Natural killer cell (primary cell): ENCODE results near the gene LYG1. TPM values are rescaled to one million over a fixed set of nuclear protein-coding genes. Genes with fewer than 3 reads are reported as not detected.
"Not testable (repeated sequence)": the region's sequence is repeated elsewhere in the genome, so short reads cannot be mapped to it uniquely, and the experiment has no call there.

Experiments
- ATAC-seq, 3 donors: fragments of 150-1000 bp in 2 of 3; fragments of 200-7000 bp in 1 of 3; cut with Tn5 transposase; 1 replicate in 1 of 3; 2 replicates in 2 of 3; pipeline ENCODE4 v1.10.0; 2021; ENCODE audit warnings: mild to moderate bottlenecking in 2 of 3, moderate library complexity in 2 of 3
- DNase-seq, 2 donors: peaks; one replicate each; pipeline versions ENCODE4 v3.0.0 to v3.0.0-alpha.2; 2013 to 2021; ENCODE audit warnings: mixed read lengths in 1 of 2
- H3K27ac ChIP-seq: one replicate; pipeline ENCODE4 v1.5.1; 2013; ENCODE audit warnings: mild to moderate bottlenecking, low read length
- H3K27me3 ChIP-seq: one replicate; pipeline ENCODE4 v1.6.1; 2013; ENCODE audit warnings: low read length; ENCODE audit not compliant: control insufficient read depth, insufficient read depth
- H3K36me3 ChIP-seq: one replicate; pipeline ENCODE4 v1.6.1; 2013; ENCODE audit warnings: low read length; ENCODE audit not compliant: control insufficient read depth, insufficient read depth
- H3K4me1 ChIP-seq: one replicate; pipeline ENCODE4 v1.6.1; 2013; ENCODE audit warnings: low read length; ENCODE audit not compliant: control insufficient read depth, insufficient read depth
- H3K4me3 ChIP-seq: one replicate; pipeline ENCODE4 v1.5.1; 2013; ENCODE audit warnings: low read length
- H3K9me3 ChIP-seq: one replicate; pipeline ENCODE4 v1.6.1; 2013; ENCODE audit warnings: low read length; ENCODE audit not compliant: control insufficient read depth, insufficient read depth
- H3K27ac Mint-ChIP-seq, 2 donors: one replicate each; pipeline ENCODE4 v1.8.0; 2022; ENCODE audit warnings: mild to moderate bottlenecking in 2 of 2, mixed read lengths in 2 of 2, moderate library complexity in 1 of 2
- H3K27me3 Mint-ChIP-seq, 2 donors: one replicate each; pipeline ENCODE4 v1.8.0; 2022; ENCODE audit warnings: low read depth in 2 of 2, mixed read lengths in 2 of 2
- H3K36me3 Mint-ChIP-seq: one replicate; pipeline ENCODE4 v1.8.0; 2022; ENCODE audit warnings: mixed read lengths
- H3K4me1 Mint-ChIP-seq, 2 donors: one replicate each; pipeline ENCODE4 v1.8.0; 2022; ENCODE audit warnings: mixed read lengths in 2 of 2
- H3K4me3 Mint-ChIP-seq: one replicate; pipeline ENCODE4 v1.8.0; 2022; ENCODE audit warnings: mild to moderate bottlenecking, moderate library complexity, mixed read lengths
- H3K9me3 Mint-ChIP-seq, 2 donors: one replicate each; pipeline ENCODE4 v1.8.0; 2022; ENCODE audit warnings: mixed read lengths in 2 of 2
- WGBS: methylation state at CpG from one replicate; pipeline ENCODE4 v1.1.7; 2013; ENCODE audit warnings: missing lambda C conversion rate; ENCODE audit not compliant: insufficient coverage; 5-methylcytosine and 5-hydroxymethylcytosine counted together
- intact Hi-C: fragments of 100-400 bp; cut with micrococcal nuclease; formaldehyde crosslinking; loops from one replicate; pipeline ENCODE4 v1.14.2; 2022
- total RNA-seq, 4 donors: library from RNA; stranded (reverse); fragments of 120-200 nt in 1 of 4; gene quantifications; one replicate each; pipeline versions ENCODE4 v1.2.3 to v1.2.4, GENCODE V29; 2013 to 2022
- TF ChIP-seq, protein P1 (sequence below): fragments of 200-600 bp; IDR thresholded peaks from one replicate; pipeline ENCODE4 v1.8.0; 2022; ENCODE audit warnings: antibody characterized with exemption

Gene LYG1
- 1 to 10 TPM; 2.6 to 4.1 (median 4.0) TPM for total RNA-seq
- total RNA-seq (2013): 3.1 TPM

DNA sequence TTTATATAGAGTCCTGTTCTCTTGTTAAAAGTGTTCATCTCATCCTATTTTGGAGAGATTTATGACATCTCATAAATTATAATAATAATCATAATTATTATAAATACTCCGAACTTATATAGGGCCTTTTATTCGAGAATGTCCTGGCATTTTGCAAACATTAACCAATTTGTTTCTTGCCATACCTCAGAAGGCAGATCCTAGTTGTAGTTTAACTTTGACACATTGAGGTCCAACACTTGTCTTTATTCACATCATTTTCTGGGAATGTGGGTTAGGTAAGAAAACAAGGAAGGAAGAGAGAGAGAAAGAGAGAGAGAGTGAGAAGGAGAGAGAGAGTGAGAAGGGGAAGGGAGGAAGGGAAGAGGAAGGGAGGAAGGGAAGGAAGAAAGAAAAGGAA lies at the start of gene LYG1:
Gene LYG1 (minus strand): TSS at position 101 of the 400 bp plus-strand sequence. CDS start 5,527 bp downstream, outside the sequence.
- H3K27me3 Mint-ChIP-seq: not testable (repeated sequence)
- WGBS: no CpG with 5 or more reads among the region's 2 CpGs

DNA sequence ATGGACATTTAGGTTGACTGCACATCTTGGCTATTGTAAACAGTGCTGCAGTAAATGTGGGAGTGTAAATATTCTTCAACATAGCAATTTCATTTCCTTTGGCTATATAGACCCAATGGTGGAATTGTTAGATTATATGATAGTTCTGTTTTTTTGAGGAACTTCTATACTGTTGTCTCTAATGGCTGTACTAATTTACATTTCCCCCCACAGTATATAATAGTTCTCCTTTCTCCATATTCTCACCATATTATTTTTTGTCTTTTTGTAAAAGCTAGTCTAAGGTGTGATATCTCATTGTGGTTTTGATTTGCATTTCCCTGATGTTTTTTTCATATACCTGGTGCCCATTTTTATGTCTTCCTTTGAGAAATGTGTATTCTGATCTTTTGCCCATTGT lies 49.2 kb upstream of the LYG1 start:
- peaks cover 49 to 51% of the 10 kb centered on the region in 2 donors for H3K4me1 Mint-ChIP-seq
- intact Hi-C loops: no loop called here

More for the DNA sequence above, at the start of gene LYG1:
- intact Hi-C loops, DNase-seq, H3K9me3 ChIP-seq, H3K27me3 ChIP-seq, H3K27ac ChIP-seq, H3K4me1 Mint-ChIP-seq, H3K4me3 ChIP-seq, ATAC-seq, H3K27ac Mint-ChIP-seq, H3K4me1 ChIP-seq, H3K36me3 Mint-ChIP-seq, H3K9me3 Mint-ChIP-seq, H3K4me3 Mint-ChIP-seq, H3K36me3 ChIP-seq: not testable (repeated sequence)

DNA sequence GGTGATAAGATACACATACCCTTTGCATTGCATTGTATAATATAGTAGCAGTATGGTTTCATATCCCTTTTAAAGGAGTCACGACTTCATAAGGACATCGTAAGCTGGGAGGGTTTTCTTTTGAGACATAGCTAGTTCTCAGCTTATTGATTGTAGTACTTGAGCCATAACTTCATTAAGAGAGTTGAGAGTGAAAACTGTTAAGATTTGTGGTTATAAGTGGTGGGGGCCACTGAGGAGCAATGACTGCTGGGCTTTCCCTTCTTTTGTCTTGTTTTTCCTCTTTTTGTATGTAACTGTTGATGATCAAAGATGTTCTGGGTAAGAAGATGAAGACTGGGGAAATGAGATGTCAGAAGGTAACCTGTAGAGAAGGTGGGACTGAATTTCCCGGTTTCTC lies 47.2 kb upstream of the LYG1 start:
- no peak overlapping the region for H3K27ac ChIP-seq
- no peak overlapping the region for H3K4me3 ChIP-seq
- intact Hi-C loops: no loop called here
- H3K9me3 ChIP-seq: no peaks in the 10 kb centered on the region
- H3K36me3 Mint-ChIP-seq: no peaks in the 10 kb centered on the region
- peaks cover 40 to 45% of the 10 kb centered on the region in 2 donors for H3K4me1 Mint-ChIP-seq
- no peaks in the 10 kb centered on the region for H3K27me3 ChIP-seq
- TF ChIP-seq, protein P1, sequence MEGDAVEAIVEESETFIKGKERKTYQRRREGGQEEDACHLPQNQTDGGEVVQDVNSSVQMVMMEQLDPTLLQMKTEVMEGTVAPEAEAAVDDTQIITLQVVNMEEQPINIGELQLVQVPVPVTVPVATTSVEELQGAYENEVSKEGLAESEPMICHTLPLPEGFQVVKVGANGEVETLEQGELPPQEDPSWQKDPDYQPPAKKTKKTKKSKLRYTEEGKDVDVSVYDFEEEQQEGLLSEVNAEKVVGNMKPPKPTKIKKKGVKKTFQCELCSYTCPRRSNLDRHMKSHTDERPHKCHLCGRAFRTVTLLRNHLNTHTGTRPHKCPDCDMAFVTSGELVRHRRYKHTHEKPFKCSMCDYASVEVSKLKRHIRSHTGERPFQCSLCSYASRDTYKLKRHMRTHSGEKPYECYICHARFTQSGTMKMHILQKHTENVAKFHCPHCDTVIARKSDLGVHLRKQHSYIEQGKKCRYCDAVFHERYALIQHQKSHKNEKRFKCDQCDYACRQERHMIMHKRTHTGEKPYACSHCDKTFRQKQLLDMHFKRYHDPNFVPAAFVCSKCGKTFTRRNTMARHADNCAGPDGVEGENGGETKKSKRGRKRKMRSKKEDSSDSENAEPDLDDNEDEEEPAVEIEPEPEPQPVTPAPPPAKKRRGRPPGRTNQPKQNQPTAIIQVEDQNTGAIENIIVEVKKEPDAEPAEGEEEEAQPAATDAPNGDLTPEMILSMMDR: no peak
- no peaks in the 10 kb centered on the region for H3K9me3 Mint-ChIP-seq
- no peak for ATAC-seq
- no peaks in the 10 kb centered on the region for H3K27me3 Mint-ChIP-seq
- WGBS: 81% methylated on average over 3 of the region's 3 CpGs
- peak in 1 of 2 donors; percentile 38 for DNase-seq
- peak overlapping the region; percentile 1 for H3K4me3 Mint-ChIP-seq
- H3K4me1 ChIP-seq: no peaks in the 10 kb centered on the region
- peak overlapping the region in 1 of 2 donors; percentile 4 for H3K27ac Mint-ChIP-seq
- no peaks in the 10 kb centered on the region for H3K36me3 ChIP-seq

More for the DNA sequence above, 49.2 kb upstream of the LYG1 start:
- no peak overlapping the region for H3K27ac ChIP-seq
- H3K9me3 ChIP-seq: no peaks in the 10 kb centered on the region
- H3K36me3 ChIP-seq: no peaks in the 10 kb centered on the region
- no peak for ATAC-seq
- H3K27me3 ChIP-seq: no peaks in the 10 kb centered on the region
- H3K9me3 Mint-ChIP-seq: no peaks in the 10 kb centered on the region
- no peaks in the 10 kb centered on the region for H3K27me3 Mint-ChIP-seq
- no peak for DNase-seq
- no peaks in the 10 kb centered on the region for H3K4me1 ChIP-seq
- H3K4me3 ChIP-seq: no peak overlapping the region
- H3K36me3 Mint-ChIP-seq: no peaks in the 10 kb centered on the region
- no peak overlapping the region for H3K4me3 Mint-ChIP-seq
- H3K27ac Mint-ChIP-seq: peak overlapping the region; percentile 2 to 7
- TF ChIP-seq, protein P1: no peak

DNA sequence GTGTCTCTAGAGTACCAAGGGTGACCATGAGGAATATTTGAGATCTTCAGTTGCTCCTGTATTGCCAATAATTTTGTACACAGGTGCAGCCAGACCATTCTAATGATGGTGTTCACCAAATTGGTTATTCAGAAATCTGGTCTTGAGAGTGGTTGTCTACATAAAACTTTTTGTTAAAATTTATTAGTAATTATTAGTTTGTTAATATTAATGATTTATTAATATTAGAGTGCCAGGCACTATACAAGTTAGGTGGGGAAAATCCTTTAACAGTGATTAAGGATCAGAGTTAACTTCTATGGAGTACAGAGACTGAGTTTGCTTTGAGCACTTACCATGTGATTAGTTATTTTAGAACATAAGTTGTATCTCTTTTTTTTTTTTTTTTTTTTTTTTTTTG lies 45.2 kb upstream of the LYG1 start:
- Histone ChIP-seq H3K36me3 (no peaks in the 10 kb centered on the region), H3K4me1 (no peaks in the 10 kb centered on the region), H3K9me3 (no peaks in the 10 kb centered on the region), H3K27ac (no peak overlapping the region), H3K27me3 (no peaks in the 10 kb centered on the region), H3K4me3 (no peak overlapping the region)
- no peaks in the 10 kb centered on the region for H3K27me3 Mint-ChIP-seq
- no peak for ATAC-seq
- H3K36me3 Mint-ChIP-seq: no peaks in the 10 kb centered on the region
- DNase-seq: no peak
- no peaks in the 10 kb centered on the region for H3K9me3 Mint-ChIP-seq
- intact Hi-C loops: no loop called here
- H3K27ac Mint-ChIP-seq: no peak overlapping the region
- H3K4me1 Mint-ChIP-seq: peaks cover 39 to 53% of the 10 kb centered on the region in 2 donors
- TF ChIP-seq, protein P1: no peak
- H3K4me3 Mint-ChIP-seq: no peak overlapping the region

DNA sequence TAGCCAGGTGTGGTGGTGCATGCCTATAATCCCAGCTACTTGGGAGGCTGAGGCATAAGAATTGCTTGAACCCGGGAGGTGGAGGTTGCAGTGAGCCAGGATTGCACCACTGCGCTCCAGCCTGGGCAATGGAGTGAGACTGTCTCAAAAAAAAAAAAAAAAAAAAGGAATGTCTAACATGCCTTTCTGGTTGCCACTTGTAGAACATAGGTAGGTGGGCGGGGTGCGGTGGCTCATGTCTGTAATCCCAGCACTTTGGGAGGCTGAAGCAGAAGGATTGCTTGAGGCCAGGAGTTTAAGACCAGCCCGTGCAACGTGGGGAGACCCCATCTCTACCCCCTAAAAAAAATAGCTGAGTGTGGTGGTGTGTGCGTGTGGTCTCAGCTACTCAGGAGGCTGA lies 44.4 kb upstream of the LYG1 start:
- H3K9me3 ChIP-seq, H3K36me3 Mint-ChIP-seq, H3K27ac ChIP-seq, ATAC-seq, H3K4me3 Mint-ChIP-seq, H3K9me3 Mint-ChIP-seq, H3K4me3 ChIP-seq, H3K27me3 Mint-ChIP-seq, H3K4me1 ChIP-seq, H3K36me3 ChIP-seq, intact Hi-C loops, H3K27ac Mint-ChIP-seq, H3K27me3 ChIP-seq, DNase-seq: not testable (repeated sequence)
- peaks cover 36 to 49% of the 10 kb centered on the region in 2 donors for H3K4me1 Mint-ChIP-seq
- WGBS: 100% methylated on average over 5 of the region's 7 CpGs
